ENCODE results near the gene TMEM158. TPM values are rescaled to one million over a fixed set of nuclear protein-coding genes. Genes with fewer than 3 reads are reported as not detected.
A peak's percentile ranks its signal among the peaks of the same experiment; 100 is the strongest.

The TMEM158 gene
- total RNA-seq, 2 donors from 2014 or later, result 0.25 to 6.5 TPM

DNA sequence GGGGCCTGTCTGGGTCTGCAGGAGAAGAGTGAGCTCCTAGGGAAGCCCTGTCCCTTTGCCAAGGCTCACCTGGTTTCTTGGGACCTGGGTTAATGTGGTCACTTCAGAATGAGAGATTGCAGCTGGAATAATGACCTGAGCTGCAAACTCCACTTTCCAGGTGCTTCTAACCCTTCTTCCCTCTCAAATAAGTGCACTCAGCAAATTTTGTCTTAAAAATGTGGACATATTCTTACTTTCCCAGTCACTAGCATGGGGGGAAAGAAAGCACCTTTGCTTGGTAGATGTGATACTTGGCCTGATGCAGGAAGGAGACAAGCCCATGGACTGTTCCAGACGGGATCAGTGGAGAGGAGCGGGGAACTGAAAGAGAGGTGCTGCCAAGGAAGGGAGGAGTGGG, 41.0 kb downstream of the TMEM158 start:
- no peaks in the 10 kb centered on the region for H3K36me3 Mint-ChIP-seq (ENCODE audit: low read depth)
- no peak overlapping the region for H3K4me3 Mint-ChIP-seq

DNA sequence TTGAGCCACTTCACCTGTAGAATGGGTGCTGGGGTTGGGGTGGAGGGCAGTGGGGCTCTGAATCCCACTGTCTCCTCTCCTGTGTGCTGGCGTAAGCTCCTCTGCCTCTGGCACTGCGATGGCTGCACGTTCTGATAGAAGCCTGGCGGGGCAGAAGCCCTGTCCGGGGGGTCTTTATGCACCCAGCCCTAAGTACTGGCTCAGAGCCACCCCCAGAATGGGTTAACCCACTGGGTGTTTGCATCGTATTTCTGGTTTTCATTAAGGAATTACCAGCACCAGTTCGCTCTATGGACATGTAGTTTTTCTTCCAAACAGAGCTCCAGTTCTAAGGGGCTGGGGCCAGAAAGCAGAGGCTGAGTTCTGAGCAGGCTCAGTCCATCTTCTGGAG, 42.2 kb downstream of the TMEM158 start:
- H3K4me1 Mint-ChIP-seq, result peaks cover 7% of the 10 kb centered on the region
- H3K9me3 ChIP-seq (ENCODE audit: control insufficient read depth, low read length, poor library complexity, severe bottlenecking), result no peaks in the 10 kb centered on the region
- no peak overlapping the region for H3K27ac Mint-ChIP-seq
- no peaks in the 10 kb centered on the region for H3K36me3 Mint-ChIP-seq (ENCODE audit: low read depth)
- peaks cover 38% of the 10 kb centered on the region for H3K27me3 Mint-ChIP-seq
- no peak overlapping the region for H3K4me3 Mint-ChIP-seq
- no peak for ATAC-seq
- no peak for DNase-seq

More for the DNA sequence above, 41.0 kb downstream of the TMEM158 start:
- ATAC-seq (no peak), DNase-seq (no peak)
- H3K9me3 ChIP-seq (ENCODE audit: control insufficient read depth, low read length, poor library complexity, severe bottlenecking), result no peaks in the 10 kb centered on the region
- peak overlapping the region; percentile 37 for H3K27ac Mint-ChIP-seq
- peaks cover 31% of the 10 kb centered on the region for H3K27me3 Mint-ChIP-seq
- peaks cover 7% of the 10 kb centered on the region for H3K4me1 Mint-ChIP-seq

- Mint-ChIP-seq H3K36me3 (ENCODE audit: low read depth) (no peaks in the 10 kb centered on the region), H3K4me1 (peaks cover 7% of the 10 kb centered on the region), H3K27ac (no peak overlapping the region), H3K4me3 (no peak overlapping the region), H3K27me3 (peaks cover 45% of the 10 kb centered on the region)
- ATAC-seq (no peak), DNase-seq (no peak)
- no peaks in the 10 kb centered on the region for H3K9me3 ChIP-seq (ENCODE audit: control insufficient read depth, low read length, poor library complexity, severe bottlenecking)
Observed at GRCh38 chr3:45182915-45183871, 42.9 kb downstream of the TMEM158 start.

DNA sequence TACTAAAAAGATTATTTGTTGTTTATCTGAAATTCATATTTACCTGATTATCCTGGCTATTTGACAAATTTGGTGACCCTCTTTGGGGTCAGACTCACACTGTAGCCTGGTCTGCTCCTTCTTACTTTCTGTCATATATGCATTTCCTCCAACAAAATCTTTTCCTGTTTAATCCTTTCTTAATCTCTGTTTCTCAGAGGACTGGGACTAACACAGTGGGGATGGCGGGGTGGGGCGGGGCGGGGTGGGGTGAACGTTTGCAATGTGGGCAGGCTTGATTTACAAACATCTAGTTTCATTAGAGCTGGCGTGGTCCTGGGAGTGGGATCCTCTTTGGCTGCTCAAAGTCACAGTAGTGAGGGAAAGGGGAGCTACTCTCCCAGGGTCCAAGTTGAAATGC, 44.6 kb downstream of the TMEM158 start:
- Mint-ChIP-seq H3K27me3 (peaks cover 43% of the 10 kb centered on the region), H3K27ac (no peak overlapping the region), H3K4me3 (no peak overlapping the region), H3K4me1 (peaks cover 4% of the 10 kb centered on the region), H3K36me3 (ENCODE audit: low read depth) (no peaks in the 10 kb centered on the region)
- DNase-seq (no peak), ATAC-seq (no peak)
- H3K9me3 ChIP-seq (ENCODE audit: control insufficient read depth, low read length, poor library complexity, severe bottlenecking), result no peaks in the 10 kb centered on the region

DNA sequence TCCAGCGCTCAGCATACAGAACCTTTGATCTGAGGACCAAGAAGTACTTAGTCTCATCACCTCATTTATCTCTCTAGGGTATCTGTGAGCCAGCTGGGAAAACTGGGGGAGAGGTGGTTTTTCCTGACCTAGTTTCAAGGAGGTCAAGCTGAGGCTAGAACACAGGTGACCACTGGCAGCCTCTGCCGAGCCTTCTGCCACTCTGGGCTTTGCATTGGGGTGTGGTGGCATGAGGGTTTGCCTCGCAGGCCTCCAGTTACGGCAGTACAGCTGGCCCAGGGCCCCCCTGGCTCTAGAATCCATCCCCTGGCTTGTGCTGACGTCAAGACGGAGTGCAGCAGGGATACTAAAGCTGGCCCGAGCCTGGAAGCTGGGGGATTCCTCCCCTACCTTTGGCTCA, 45.2 kb downstream of the TMEM158 start:
- ATAC-seq (no peak), DNase-seq (no peak)
- H3K27ac Mint-ChIP-seq, result no peak overlapping the region
- H3K36me3 Mint-ChIP-seq (ENCODE audit: low read depth), result no peaks in the 10 kb centered on the region
- no peak overlapping the region for H3K4me3 Mint-ChIP-seq
- peaks cover 3% of the 10 kb centered on the region for H3K4me1 Mint-ChIP-seq
- H3K27me3 Mint-ChIP-seq, result peaks cover 40% of the 10 kb centered on the region
- H3K9me3 ChIP-seq (ENCODE audit: control insufficient read depth, low read length, poor library complexity, severe bottlenecking), result no peaks in the 10 kb centered on the region

- H3K36me3 Mint-ChIP-seq (ENCODE audit: low read depth), result no peaks in the 10 kb centered on the region
- H3K27ac Mint-ChIP-seq, result no peak overlapping the region
- DNase-seq (no peak), ATAC-seq (no peak)
- peaks cover 3% of the 10 kb centered on the region for H3K4me1 Mint-ChIP-seq
- no peak overlapping the region for H3K4me3 Mint-ChIP-seq
- H3K27me3 Mint-ChIP-seq, result peaks cover 35% of the 10 kb centered on the region
- no peaks in the 10 kb centered on the region for H3K9me3 ChIP-seq (ENCODE audit: control insufficient read depth, low read length, poor library complexity, severe bottlenecking)
Observed at GRCh38 chr3:45180051-45180450, 46.0 kb downstream of the TMEM158 start.

GRCh38 chr3:45179163-45179562, 46.9 kb downstream of the TMEM158 start:
- H3K4me1 Mint-ChIP-seq, result peaks cover 3% of the 10 kb centered on the region
- no peaks in the 10 kb centered on the region for H3K9me3 ChIP-seq (ENCODE audit: control insufficient read depth, low read length, poor library complexity, severe bottlenecking)
- no peak overlapping the region for H3K27ac Mint-ChIP-seq
- no peaks in the 10 kb centered on the region for H3K36me3 Mint-ChIP-seq (ENCODE audit: low read depth)
- DNase-seq, result no peak
- H3K27me3 Mint-ChIP-seq, result peaks cover 33% of the 10 kb centered on the region
- ATAC-seq, result no peak
- no peak overlapping the region for H3K4me3 Mint-ChIP-seq

GRCh38 chr3:45178183-45179023, 47.7 kb downstream of the TMEM158 start:
- H3K36me3 Mint-ChIP-seq (ENCODE audit: low read depth), result no peaks in the 10 kb centered on the region
- DNase-seq (no peak), ATAC-seq (no peak)
- H3K27me3 Mint-ChIP-seq, result peaks cover 36% of the 10 kb centered on the region
- H3K4me1 Mint-ChIP-seq, result peaks cover 3% of the 10 kb centered on the region
- H3K27ac Mint-ChIP-seq, result no peak overlapping the region
- H3K4me3 Mint-ChIP-seq, result no peak overlapping the region
- H3K9me3 ChIP-seq (ENCODE audit: control insufficient read depth, low read length, poor library complexity, severe bottlenecking), result no peaks in the 10 kb centered on the region

- H3K36me3 Mint-ChIP-seq (ENCODE audit: low read depth), result no peaks in the 10 kb centered on the region
Observed at GRCh38 chr3:45176912-45177311, 49.2 kb downstream of the TMEM158 start.

More at GRCh38 chr3:45176912-45177311, 49.2 kb downstream of the TMEM158 start:
- DNase-seq (no peak), ATAC-seq (no peak)
- Mint-ChIP-seq H3K4me3 (no peak overlapping the region), H3K4me1 (no peaks in the 10 kb centered on the region), H3K27me3 (peaks cover 38% of the 10 kb centered on the region), H3K27ac (no peak overlapping the region)
- H3K9me3 ChIP-seq (ENCODE audit: control insufficient read depth, low read length, poor library complexity, severe bottlenecking), result no peaks in the 10 kb centered on the region

Other genes with a start within 250 kb of the TMEM158 start
- under 1 TPM in 1 of 2 donors, not detected in 1; 0.99 TPM for gene CLEC3B, start 200.0 kb downstream of the TMEM158 start, total RNA-seq
- under 1 TPM; 0.31 to 0.32 TPM for gene CDCP1, start 79.9 kb downstream of the TMEM158 start, total RNA-seq
- gene LARS2, start 162.3 kb upstream of the TMEM158 start, total RNA-seq, result 10 to 100 TPM; 17.8 to 19.3 TPM